Hepatocyte (in vitro differentiated cells): ENCODE measurements around the gene MTCP1.

Experiments
- EZH2 ChIP-seq: fragments of 200-600 bp; sonication (generic); IDR thresholded peaks from 2 replicates; pipeline ENCODE4 v1.6.1; 2016; ENCODE audit warnings: antibody characterized with exemption, mild to moderate bottlenecking, borderline replicate concordance
- EZH2phosphoT487 ChIP-seq: fragments of 200-600 bp; sonication (generic); IDR thresholded peaks from one replicate; pipeline ENCODE4 v1.6.1; 2018; ENCODE audit warnings: antibody characterized with exemption, mild to moderate bottlenecking, low read depth, moderate library complexity; ENCODE audit not compliant: unreplicated experiment, severe bottlenecking
- TF ChIP-seq, protein P1 (sequence below): fragments of 200-600 bp; sonication (generic); IDR thresholded peaks from 2 replicates; pipeline ENCODE4 v1.5.1; 2016; ENCODE audit warnings: antibody characterized with exemption, mild to moderate bottlenecking; ENCODE audit not compliant: poor library complexity

DNA sequence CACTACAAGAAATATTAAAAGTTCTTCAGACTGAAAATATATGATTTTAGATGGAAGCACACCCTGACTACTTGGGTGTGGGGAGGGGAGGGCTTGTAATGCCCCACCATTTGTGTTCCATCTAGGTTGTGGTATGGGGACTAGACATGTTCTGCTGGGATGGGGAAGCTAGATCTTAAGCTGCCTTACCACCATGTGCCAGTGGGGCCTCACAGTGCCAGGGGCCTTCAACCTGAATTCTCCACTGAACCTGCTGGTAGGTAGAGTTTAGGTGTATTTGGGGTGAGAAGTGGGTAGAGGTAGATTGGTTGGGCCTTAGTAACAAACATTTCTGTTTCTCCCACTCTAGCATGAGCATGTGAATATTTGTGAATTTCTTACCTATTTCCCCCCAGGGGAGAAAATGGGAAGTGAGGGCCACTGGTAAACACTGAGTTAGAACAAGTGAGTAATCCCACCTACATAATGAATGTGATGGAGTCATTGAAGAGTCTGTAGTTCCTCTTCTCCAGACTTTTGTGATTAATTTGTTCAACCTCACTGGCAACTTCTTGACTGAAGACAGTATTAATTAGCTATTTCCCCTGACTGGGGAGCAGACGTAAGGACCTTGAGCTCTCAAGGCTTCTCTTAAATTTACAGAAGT lies 44.4 kb upstream of the MTCP1 start:
- TF ChIP-seq EZH2 (no peak), EZH2phosphoT487 (no peak)
- TF ChIP-seq, protein P1, sequence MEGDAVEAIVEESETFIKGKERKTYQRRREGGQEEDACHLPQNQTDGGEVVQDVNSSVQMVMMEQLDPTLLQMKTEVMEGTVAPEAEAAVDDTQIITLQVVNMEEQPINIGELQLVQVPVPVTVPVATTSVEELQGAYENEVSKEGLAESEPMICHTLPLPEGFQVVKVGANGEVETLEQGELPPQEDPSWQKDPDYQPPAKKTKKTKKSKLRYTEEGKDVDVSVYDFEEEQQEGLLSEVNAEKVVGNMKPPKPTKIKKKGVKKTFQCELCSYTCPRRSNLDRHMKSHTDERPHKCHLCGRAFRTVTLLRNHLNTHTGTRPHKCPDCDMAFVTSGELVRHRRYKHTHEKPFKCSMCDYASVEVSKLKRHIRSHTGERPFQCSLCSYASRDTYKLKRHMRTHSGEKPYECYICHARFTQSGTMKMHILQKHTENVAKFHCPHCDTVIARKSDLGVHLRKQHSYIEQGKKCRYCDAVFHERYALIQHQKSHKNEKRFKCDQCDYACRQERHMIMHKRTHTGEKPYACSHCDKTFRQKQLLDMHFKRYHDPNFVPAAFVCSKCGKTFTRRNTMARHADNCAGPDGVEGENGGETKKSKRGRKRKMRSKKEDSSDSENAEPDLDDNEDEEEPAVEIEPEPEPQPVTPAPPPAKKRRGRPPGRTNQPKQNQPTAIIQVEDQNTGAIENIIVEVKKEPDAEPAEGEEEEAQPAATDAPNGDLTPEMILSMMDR, result no peak
